Measurements from ENCODE around the gene PTPRCAP.
"Not testable (repeated sequence)": the region's sequence is repeated elsewhere in the genome, so short reads cannot be mapped to it uniquely, and the experiment has no call there.

The PTPRCAP gene

DNA sequence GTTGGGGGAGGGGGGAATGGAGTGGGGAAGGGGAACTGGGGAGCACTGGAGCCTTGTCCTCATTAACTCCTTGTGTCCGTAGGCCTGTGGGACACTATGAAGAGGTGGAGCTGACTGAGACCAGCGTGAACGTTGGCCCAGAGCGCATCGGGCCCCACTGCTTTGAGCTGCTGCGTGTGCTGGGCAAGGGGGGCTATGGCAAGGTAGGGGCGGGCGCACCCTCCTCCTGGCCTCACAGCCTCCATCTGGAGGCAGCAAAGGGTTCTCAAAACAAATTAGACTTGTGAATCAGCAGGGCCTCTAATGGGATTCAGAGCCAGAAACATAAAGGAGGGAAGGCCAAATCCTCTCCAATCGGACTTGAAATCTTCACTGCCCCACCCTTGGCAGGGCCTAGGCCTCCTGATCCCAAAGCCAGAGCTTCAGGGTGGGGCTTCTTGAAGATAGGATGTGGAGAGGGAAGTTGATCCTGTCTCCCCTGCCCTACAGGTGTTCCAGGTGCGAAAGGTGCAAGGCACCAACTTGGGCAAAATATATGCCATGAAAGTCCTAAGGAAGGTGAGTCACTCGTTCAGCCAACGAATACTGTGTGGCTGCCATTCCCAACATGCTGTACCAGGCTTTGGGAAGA is 8.3 kb downstream of the PTPRCAP start:
- DNase-seq (ENCODE audit: low read depth, low spot score): no peak
- TF ChIP-seq, protein P1, sequence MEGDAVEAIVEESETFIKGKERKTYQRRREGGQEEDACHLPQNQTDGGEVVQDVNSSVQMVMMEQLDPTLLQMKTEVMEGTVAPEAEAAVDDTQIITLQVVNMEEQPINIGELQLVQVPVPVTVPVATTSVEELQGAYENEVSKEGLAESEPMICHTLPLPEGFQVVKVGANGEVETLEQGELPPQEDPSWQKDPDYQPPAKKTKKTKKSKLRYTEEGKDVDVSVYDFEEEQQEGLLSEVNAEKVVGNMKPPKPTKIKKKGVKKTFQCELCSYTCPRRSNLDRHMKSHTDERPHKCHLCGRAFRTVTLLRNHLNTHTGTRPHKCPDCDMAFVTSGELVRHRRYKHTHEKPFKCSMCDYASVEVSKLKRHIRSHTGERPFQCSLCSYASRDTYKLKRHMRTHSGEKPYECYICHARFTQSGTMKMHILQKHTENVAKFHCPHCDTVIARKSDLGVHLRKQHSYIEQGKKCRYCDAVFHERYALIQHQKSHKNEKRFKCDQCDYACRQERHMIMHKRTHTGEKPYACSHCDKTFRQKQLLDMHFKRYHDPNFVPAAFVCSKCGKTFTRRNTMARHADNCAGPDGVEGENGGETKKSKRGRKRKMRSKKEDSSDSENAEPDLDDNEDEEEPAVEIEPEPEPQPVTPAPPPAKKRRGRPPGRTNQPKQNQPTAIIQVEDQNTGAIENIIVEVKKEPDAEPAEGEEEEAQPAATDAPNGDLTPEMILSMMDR (IDR thresholded peaks at IDR 0.05; ENCODE audit: insufficient read depth, low read length, missing control alignments): no peak
- POLR2A ChIA-PET: no interaction called here
- CTCF ChIA-PET: interaction anchor here (0.6 to 3.7 kb wide), 5 partner anchors 10 to 83 kb away, joined by 3 to 15 read pairs (median 4); partner anchors contain the start of gene PPP1CA
- H3K4me3 ChIP-seq (ENCODE audit: low read depth, low read length): peak overlapping the region; percentile 97

DNA sequence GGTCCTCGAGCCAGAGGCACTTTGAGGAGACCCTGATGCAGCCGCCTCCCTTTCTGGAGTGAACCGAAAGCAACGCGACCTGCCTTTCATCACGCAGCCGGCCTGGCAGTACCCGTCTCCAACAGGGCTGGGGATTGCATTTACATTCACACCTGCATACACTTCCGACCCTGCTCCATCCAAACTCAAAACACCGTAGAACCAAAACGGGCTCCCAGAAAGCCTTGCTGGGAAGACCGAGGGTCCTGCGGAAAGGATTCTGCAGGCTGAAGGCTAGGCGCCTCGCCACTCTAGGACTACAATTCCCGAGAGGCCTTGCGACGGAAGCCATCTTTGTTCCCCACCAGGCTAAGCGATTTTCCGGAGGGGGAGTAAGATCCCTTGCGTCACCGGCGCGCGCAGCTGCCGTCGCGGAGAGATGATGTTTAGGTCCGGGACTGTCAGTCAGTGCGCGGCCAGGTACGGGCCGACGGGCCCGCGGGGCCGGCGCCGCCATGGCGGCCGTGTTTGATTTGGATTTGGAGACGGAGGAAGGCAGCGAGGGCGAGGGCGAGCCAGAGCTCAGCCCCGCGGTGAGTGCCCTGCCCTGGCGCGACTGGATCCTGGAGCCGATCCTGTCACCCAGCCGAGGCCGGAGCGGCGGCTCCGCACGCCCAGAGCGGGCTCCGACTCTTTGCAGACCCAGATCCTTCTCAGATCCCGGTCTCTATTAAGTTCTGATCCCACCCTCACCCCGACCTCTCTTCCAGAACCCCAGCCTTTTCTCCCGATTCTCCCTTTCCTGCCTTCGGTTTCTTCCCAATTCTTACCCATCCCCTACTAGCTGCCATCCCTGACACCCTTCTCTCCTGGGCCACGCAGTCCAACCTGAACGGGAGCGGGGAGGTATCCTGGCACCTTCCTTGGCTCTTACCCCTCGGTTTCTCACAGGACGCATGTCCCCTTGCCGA is 9.2 kb downstream of the PTPRCAP start, which contains the start of gene RPS6KB2:
TSS of gene RPS6KB2 (plus strand) at position 443 of the 950 bp plus-strand sequence. CDS start at position 495, 52 bp downstream.
- TF ChIP-seq, protein P1 (IDR thresholded peaks at IDR 0.05; ENCODE audit: insufficient read depth, low read length, missing control alignments): no peak
- POLR2A ChIA-PET: interaction anchor here (1.3 kb wide), 1 partner anchor 27 kb away, joined by 3 read pairs; the partner anchor contains the start of gene PPP1CA
- CTCF ChIA-PET: interaction anchor here (0.6 to 3.7 kb wide), 6 partner anchors 10 to 82 kb away, joined by 3 to 15 read pairs (median 4); partner anchors contain the start of gene PPP1CA
- H3K4me3 ChIP-seq (ENCODE audit: low read depth, low read length): peak within 1 kb of the TSS; percentile 97
- peak; percentile 80 for DNase-seq (ENCODE audit: low read depth, low spot score)

DNA sequence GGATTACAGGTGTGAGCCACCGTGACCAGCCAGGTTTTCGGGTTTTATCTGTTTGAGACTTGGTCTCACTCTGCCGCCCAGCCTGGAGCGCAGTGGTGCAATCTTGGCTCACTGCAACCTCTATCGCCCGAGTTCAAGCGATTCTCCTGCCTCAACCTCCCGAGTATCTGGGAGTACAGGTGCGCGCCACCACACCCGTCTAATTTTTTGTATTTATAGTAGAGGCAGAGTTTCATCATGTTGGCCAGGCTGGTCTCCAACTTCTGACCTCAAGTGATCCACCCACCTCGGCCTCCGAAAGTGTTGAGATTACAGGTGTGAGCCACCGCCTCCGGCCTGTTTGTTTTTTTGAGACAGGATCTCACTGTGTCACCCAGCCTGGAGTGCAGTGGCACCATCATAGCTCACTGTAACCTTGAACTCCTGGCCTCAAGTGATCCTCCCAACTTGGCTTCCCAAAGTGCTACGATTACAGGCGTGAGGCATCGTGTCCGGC is 10.1 kb downstream of the PTPRCAP start:
- POLR2A ChIA-PET: interaction anchor here (1.3 kb wide), 1 partner anchor 26 kb away, joined by 3 read pairs; the partner anchor contains the start of gene PPP1CA

DNA sequence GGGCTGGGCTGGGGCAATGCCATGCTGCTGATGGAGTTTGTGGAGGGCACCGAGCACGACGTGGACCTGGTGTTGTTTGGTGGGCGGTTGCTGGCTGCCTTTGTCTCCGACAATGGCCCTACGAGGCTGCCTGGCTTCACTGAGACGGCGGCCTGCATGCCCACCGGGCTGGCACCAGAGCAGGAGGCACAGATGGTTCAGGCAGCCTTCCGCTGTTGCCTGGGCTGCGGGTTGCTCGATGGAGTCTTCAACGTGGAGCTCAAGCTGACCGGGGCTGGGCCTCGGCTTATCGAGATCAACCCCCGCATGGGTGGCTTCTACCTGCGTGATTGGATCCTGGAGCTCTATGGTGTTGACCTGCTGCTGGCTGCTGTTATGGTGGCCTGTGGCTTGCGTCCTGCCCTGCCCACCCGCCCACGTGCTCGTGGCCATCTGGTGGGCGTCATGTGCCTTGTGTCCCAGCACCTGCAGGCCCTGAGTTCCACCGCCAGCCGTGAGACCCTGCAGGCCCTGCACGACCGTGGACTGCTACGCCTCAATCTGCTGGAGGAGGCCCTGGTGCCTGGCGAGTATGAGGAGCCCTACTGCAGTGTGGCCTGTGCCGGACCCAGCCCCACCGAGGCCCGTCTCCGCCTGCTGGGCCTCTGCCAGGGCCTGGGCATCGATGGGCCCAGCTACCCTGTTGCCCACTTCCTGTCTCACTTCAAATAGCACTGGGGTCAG is 13.4 kb downstream of the PTPRCAP start:
- no peak overlapping the region for H3K4me3 ChIP-seq (ENCODE audit: low read depth, low read length)
- DNase-seq (ENCODE audit: low read depth, low spot score): no peak
- ChIA-PET CTCF (no interaction called here), POLR2A (no interaction called here)
- TF ChIP-seq, protein P1 (IDR thresholded peaks at IDR 0.05; ENCODE audit: insufficient read depth, low read length, missing control alignments): no peak

More for the DNA sequence above, 10.1 kb downstream of the PTPRCAP start:
- CTCF ChIA-PET: interaction anchor here (0.9 to 3.7 kb wide), 2 partner anchors 26 to 41 kb away, joined by 3 to 15 read pairs; partner anchors contain the start of gene PPP1CA
- peak overlapping the region; percentile 97 for H3K4me3 ChIP-seq (ENCODE audit: low read depth, low read length)
- DNase-seq (ENCODE audit: low read depth, low spot score): not testable (repeated sequence)

DNA sequence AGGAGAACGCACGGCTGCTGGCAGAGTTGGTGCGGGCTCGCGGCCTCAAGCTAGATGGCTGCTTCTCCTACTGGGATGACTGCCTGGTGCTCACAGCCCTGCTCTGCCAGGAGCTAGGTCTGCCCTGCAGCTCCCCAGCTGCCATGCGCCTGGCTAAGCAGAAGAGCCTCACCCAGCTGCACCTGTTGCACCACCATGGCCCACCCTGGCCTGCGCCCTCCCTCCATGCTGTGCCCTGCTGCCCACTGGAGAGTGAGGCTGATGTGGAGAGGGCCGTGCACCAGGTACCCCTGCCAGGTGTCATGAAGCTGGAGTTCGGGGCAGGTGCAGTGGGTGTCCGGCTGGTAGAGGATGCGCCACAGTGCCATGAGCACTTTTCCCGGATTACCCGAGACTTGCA is 14.0 kb downstream of the PTPRCAP start:
- ChIA-PET CTCF (no interaction called here), POLR2A (no interaction called here)
- H3K4me3 ChIP-seq (ENCODE audit: low read depth, low read length): no peak overlapping the region
- TF ChIP-seq, protein P1 (IDR thresholded peaks at IDR 0.05; ENCODE audit: insufficient read depth, low read length, missing control alignments): no peak
- DNase-seq (ENCODE audit: low read depth, low spot score): no peak

DNA sequence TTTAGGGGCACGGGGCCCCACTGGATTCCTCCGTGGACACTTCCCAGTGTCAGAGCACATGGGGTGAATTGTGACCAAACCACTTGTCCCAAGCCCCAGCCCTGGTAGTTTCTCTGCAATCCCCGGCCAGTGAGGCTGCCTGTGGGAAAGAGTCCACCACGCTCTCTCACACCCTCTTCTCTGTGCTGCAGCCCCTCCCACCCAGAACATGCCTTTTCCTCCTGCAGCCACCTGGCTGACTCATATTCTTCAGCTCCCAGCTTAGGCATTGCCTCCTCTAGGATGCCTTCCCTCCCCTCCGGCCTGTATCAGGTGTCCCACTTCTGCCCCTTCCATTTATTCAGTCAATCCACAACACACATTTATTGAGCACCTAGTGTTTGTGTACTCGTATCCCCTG is 14.6 kb downstream of the PTPRCAP start:
- ChIA-PET POLR2A (no interaction called here), CTCF (no interaction called here)
- H3K4me3 ChIP-seq (ENCODE audit: low read depth, low read length): no peak overlapping the region
- no peak for DNase-seq (ENCODE audit: low read depth, low spot score)
- TF ChIP-seq, protein P1 (IDR thresholded peaks at IDR 0.05; ENCODE audit: insufficient read depth, low read length, missing control alignments): no peak
